Raji (cell line): ENCODE measurements around the gene LRRC4C.

Experiments used
- POLR2A ChIP-seq: IDR thresholded peaks from 2 replicates; pipeline ENCODE4 v1.6.1; 2011; ENCODE audit warnings: low read depth, low read length, control low read depth; ENCODE audit not compliant: insufficient read depth

Gene LRRC4C

GRCh38 chr11:41010361-41011050 lies 448.9 kb downstream of the LRRC4C start:
- no peak for TF ChIP-seq POLR2A

DNA sequence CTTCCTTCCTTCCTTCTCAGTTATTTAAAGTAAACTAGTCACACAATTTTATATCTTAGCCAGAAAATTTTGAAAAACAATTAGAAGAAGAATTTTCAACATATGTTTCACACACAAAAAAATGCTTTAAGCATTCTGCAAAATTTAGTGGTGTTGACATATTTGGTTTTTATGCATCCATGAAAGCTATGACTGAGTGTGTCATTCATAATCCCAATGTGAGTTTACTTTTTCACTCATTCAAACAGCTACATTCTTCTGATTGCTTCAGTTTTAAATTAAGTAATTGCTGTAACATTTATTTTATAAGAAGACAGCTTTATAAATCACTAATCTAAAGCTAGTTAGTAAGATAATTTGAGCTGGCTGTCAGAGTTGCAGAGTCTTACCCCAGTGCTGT lies 453.5 kb downstream of the LRRC4C start:
- TF ChIP-seq POLR2A, result no peak

DNA sequence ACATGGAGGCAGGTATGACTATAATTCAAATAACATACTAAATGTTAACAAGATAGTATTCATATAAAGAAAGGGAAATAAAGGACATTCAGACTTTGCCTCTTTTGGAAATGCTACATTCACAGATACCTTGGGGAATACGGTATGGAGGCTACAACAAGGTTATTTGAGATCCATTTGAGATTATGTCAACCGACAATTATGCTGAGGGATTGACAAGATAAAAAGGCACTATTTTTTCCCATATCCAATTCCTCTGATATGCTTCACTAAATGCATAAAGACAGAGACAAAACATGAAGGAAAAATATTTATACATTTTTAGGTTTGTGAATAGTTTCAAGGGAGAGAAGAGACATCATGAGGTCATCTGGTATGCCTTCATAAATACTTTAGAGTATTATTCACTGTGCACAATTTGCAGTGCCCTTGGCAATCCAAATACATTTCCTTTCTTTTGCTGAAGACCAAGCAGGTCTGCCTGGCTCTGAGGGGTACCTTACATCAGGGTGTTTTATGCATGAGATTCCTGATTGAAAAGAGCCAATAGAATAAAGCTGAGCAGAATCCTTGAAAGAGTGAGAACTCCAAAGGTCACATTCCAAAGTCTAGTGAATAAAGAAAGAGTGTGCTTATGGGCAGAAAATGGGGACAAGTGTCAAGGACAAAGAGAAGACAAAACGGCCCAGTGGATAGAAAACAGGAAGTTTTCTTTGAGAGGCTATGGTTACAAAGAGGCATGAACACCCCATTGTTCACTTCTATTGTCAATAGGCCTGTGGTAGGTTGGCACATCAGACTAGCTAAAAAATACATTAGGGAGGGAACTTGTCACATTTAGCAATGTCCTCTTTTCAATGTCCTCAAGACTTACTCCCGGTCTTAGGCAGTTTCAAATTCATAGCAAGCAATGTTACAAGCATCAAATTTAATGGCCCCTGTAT lies 455.8 kb downstream of the LRRC4C start:
- TF ChIP-seq POLR2A, result no peak

DNA sequence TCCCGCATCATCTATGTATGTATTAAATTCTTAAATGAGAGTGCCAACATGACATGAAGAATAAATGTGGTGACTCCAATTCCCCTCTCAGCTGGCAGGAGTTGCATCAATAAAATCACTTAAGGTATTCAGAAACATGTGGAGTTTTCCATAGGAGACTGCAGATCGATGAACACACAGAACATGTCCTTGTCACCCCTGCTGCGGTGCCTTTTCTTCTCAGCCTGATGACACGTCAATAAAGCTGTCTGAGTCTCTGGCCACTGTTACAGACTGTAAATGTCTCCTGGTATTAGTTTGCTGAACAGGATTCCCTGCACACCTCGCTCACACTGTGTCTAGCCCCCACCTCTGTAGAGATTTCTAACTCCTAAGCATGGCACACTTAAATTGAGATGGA lies 460.5 kb downstream of the LRRC4C start:
- TF ChIP-seq POLR2A, result no peak

DNA sequence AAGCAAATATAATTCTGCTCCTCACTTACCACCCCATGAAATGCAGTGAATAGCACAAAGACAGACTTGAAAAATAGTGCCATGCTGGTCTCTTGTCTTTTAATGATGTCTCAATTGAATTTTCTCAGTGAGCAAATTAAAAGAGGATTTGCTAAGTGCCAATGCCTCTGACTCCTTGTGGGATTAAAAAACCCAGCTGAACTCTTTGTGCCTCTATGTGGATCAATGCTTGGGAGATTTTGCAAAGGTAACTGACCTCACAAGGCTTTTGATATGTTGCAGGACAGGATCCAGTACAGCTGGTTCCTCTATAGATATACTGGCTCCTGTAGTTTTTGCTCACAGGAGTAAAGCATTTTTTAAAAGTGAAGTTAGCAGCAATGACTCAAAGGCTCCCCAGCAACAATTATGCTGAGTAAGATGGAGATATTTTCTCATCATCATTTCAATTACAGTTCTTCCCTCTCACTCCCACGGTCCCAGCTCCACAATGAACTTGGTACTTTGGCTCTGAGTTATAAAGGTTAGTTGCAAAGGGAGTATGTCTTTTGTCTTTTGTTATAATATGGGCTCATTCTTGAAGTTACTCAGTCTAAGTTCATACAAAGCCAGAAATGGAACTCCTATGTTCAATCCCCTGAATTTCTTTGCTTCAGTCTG lies 471.5 kb downstream of the LRRC4C start:
- no peak for TF ChIP-seq POLR2A

- no peak for TF ChIP-seq POLR2A
Measured at GRCh38 chr11:40986320-40986719, 473.1 kb downstream of the LRRC4C start.

GRCh38 chr11:40975076-40975475 lies 484.4 kb downstream of the LRRC4C start:
- TF ChIP-seq POLR2A, result no peak

DNA sequence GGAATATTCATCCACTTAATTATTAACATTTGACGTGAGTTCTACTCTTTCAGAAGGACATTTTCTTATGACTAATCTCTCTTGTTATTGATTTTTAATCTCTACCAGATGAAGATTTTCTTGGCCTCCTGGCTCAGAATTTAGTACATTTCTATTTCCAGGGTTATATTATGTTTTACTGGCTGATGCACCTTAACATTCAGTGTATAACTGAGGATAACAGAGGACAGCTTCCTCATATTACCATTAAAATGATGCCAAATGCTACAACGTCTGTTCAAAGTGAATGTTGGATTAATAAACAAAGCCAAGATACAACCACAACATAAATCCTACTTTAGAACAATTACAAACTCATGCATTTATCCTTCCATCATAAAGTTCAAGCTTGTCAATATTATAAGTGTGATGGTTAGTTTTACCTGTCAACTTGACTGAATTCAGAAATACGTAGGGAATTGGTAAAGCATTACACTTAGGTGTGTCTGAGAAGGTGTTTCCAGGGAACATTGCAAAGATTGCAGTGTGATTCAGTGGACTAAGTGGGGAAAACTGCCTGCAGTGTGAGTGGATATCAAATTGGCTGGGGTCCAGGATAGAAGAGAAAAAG lies 485.2 kb downstream of the LRRC4C start:
- TF ChIP-seq POLR2A, result no peak

DNA sequence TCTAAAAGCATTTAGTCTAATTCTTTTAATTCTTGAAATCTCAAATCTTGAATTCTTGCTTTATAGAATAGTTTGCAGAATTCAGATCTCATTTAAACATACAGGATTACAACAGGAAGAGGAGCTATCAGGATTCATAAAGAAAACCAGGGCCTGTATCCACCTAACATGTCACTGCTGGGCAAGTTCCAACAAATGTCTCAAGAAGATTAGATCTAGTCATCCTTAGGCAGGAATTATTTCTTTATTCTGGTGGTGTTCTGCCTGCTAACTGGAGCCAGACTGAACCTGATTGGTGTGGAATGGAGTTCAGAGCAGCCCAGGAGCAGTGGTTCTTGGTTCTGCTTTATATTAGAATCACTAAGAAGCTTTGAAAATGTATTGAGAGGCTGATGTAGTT lies 500.7 kb downstream of the LRRC4C start:
- no peak for TF ChIP-seq POLR2A

- TF ChIP-seq POLR2A, result no peak
Measured at GRCh38 chr11:40952479-40952878, 507.0 kb downstream of the LRRC4C start.

- TF ChIP-seq POLR2A, result no peak
Measured at GRCh38 chr11:40938002-40938401, 521.5 kb downstream of the LRRC4C start.

DNA sequence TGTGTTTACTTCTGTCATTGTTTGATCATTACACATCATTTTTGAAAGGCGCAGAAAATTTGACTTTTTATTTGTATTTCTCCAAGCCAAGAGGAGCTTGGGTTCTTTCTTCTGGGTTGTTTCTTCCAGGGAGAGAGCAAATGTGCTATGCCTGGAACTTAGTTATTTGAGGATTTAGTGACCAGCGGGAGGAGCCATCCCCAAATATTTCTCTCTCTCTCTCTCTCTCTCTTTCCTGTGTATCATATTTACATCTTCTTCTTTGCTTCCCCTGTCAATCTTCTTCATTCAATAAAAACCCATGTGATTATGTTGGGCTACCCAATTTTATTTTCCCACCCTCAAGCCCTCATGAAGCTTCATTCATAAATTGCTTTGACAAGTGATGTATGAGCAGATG lies 534.5 kb downstream of the LRRC4C start:
- no peak for TF ChIP-seq POLR2A

- no peak for TF ChIP-seq POLR2A
Measured at GRCh38 chr11:40921246-40921645, 538.2 kb downstream of the LRRC4C start.

- TF ChIP-seq POLR2A, result no peak
Measured at GRCh38 chr11:40894501-40894900, 565.0 kb downstream of the LRRC4C start.

DNA sequence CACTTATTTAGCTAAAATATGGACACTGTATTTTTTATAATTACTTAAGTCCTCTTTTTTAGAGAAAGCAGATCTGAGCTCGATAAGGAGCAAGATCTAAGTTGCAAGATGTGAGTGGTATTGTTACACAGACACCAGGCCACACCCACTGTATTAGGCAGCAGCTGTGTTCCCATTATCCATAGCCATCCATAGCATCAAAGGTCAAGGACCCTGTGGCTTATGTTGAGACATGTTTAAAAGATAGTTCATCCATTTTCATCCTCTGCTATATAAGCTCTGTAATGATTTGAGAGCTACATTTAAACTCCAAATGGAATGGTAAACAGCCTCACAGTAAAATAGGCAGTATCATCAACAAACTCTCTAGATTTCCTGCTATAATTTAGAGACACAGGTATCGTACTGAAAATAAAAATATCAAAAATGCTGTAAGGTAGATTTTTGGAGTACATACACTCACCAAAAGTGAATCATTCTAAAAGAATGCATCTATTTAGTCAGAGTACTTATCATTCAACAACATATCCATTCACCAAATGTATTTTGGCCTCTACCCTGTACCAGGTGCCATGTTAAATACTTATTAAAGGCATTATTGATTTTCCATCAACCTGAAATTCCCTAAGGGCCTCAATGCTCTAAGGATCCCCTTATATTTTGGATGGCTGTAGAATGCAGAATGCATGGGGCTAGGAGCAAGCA lies 574.0 kb downstream of the LRRC4C start:
- TF ChIP-seq POLR2A, result no peak
